Measurements from ENCODE around the gene HMGN4. TPM values are rescaled to one million over a fixed set of nuclear protein-coding genes. Genes with fewer than 3 reads are reported as not detected.

Gene HMGN4
- total and polyA plus RNA-seq, 7 donors: 55.9 to 104 (median 70.6) TPM

Small RNAs within 50 kb of the gene (small RNA-seq; reads per million reads assigned to genes)
- gene RNU6-502P: 0 reads per million in 3 donors

Other genes with a start within 250 kb of the HMGN4 start
- 10 to 100 TPM in 3 of 4 donors, 1 to 10 TPM in 1; 7.2 to 12.1 (median 11.7) TPM for gene BTN3A2, start 173.2 kb upstream of the HMGN4 start, total RNA-seq
- gene BTN3A2, start 173.2 kb upstream of the HMGN4 start, polyA plus RNA-seq: 10 to 100 TPM; 14.8 to 52.7 (median 15.0) TPM
- gene BTN2A2, start 155.3 kb upstream of the HMGN4 start, total RNA-seq: 10 to 100 TPM in 2 of 4 donors, 1 to 10 TPM in 2; 6.8 to 11.9 (median 9.3) TPM
- gene BTN2A2, start 155.3 kb upstream of the HMGN4 start, polyA plus RNA-seq: 10 to 100 TPM in 1 of 3 donors, 1 to 10 TPM in 2; 2.4 to 17.6 (median 3.0) TPM
- gene BTN3A1, start 136.1 kb upstream of the HMGN4 start, total RNA-seq: 10 to 100 TPM in 2 of 4 donors, 1 to 10 TPM in 2; 8.9 to 13.0 (median 10.2) TPM
- gene BTN3A1, start 136.1 kb upstream of the HMGN4 start, polyA plus RNA-seq: 10 to 100 TPM in 1 of 3 donors, 1 to 10 TPM in 2; 3.0 to 33.5 (median 5.5) TPM
- 10 to 100 TPM in 2 of 4 donors, 1 to 10 TPM in 2; 6.5 to 18.8 (median 9.8) TPM for gene BTN3A3, start 97.9 kb upstream of the HMGN4 start, total RNA-seq
- 10 to 100 TPM in 1 of 3 donors, 1 to 10 TPM in 2; 4.8 to 26.6 (median 5.1) TPM for gene BTN3A3, start 97.9 kb upstream of the HMGN4 start, polyA plus RNA-seq
- gene BTN2A1, start 80.4 kb upstream of the HMGN4 start, total RNA-seq: 10 to 100 TPM; 17.6 to 24.6 (median 19.1) TPM
- 10 to 100 TPM in 1 of 3 donors, 1 to 10 TPM in 2; 4.4 to 25.5 (median 8.4) TPM for gene BTN2A1, start 80.4 kb upstream of the HMGN4 start, polyA plus RNA-seq
- gene BTN1A1, start 38.1 kb upstream of the HMGN4 start, total RNA-seq: under 1 TPM in 1 of 4 donors, not detected in 3; 0.28 TPM
- gene BTN1A1, start 38.1 kb upstream of the HMGN4 start, polyA plus RNA-seq: under 1 TPM in 1 of 3 donors, not detected in 2; 0.20 TPM
- gene ABT1, start 58.6 kb downstream of the HMGN4 start, total RNA-seq: 10 to 100 TPM; 10.2 to 19.4 (median 15.8) TPM
- gene ABT1, start 58.6 kb downstream of the HMGN4 start, polyA plus RNA-seq: 10 to 100 TPM; 12.6 to 21.3 (median 19.8) TPM
- gene ZNF322, start 121.4 kb downstream of the HMGN4 start, total RNA-seq: 10 to 100 TPM; 15.6 to 21.8 (median 20.3) TPM
- 1 to 10 TPM; 6.5 to 6.6 (median 6.6) TPM for gene ZNF322, start 121.4 kb downstream of the HMGN4 start, polyA plus RNA-seq